Gastrocnemius medialis (tissue), 4 donors: ENCODE measurements around the gene GALNT9.

Experiments
- POLR2A ChIP-seq, 2 donors: fragments of 450-650 bp; IDR thresholded peaks; one replicate each; pipeline ENCODE4 v1.6.1; 2017; ENCODE audit warnings: antibody characterized with exemption in 2 of 2, mild to moderate bottlenecking in 2 of 2, moderate library complexity in 2 of 2
- TF ChIP-seq, protein P1 (sequence below), 5 experiments: fragments of 450-650 bp in 3 of 5; fragments of 200-600 bp in 2 of 5; sonication (generic) in 2 of 5; IDR thresholded peaks in 4 of 5; conservative IDR thresholded peaks in 1 of 5; 1 replicate in 4 of 5; 2 replicates in 1 of 5; pipeline ENCODE4 v1.5.1; 2016 to 2019; ENCODE audit warnings: antibody characterized with exemption in 5 of 5, mild to moderate bottlenecking in 3 of 5, moderate library complexity in 3 of 5

DNA sequence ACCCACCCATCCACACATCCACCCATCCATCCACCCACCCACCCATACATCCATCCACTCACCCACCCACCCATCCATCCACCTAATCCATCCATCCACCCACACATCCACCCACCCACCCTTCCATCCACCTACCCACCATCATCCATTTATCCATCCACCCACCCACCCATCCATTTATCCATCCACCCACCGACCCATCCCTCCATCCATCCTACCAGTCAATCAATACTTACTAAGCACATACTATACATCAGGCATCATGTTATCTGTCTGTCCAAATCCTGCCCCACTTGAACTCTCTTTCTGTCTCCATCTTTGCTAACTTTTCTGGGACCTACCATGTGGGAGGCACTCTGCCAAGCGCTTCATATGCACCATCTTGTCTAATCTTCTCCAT is 15.4 kb downstream of the GALNT9 start:
- TF ChIP-seq, protein P1, sequence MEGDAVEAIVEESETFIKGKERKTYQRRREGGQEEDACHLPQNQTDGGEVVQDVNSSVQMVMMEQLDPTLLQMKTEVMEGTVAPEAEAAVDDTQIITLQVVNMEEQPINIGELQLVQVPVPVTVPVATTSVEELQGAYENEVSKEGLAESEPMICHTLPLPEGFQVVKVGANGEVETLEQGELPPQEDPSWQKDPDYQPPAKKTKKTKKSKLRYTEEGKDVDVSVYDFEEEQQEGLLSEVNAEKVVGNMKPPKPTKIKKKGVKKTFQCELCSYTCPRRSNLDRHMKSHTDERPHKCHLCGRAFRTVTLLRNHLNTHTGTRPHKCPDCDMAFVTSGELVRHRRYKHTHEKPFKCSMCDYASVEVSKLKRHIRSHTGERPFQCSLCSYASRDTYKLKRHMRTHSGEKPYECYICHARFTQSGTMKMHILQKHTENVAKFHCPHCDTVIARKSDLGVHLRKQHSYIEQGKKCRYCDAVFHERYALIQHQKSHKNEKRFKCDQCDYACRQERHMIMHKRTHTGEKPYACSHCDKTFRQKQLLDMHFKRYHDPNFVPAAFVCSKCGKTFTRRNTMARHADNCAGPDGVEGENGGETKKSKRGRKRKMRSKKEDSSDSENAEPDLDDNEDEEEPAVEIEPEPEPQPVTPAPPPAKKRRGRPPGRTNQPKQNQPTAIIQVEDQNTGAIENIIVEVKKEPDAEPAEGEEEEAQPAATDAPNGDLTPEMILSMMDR (IDR thresholded peaks at IDR 0.05 in 4 of 5, conservative IDR thresholded peaks at IDR 0.05 in 1 of 5) = no peak
- TF ChIP-seq POLR2A (IDR thresholded peaks at IDR 0.05) = no peak
